SU-DHL-6 (cell line): ENCODE data around the gene KCTD3.

Experiments
- H2AFZ ChIP-seq: fragments of 200-600 bp; sonication (generic); 2 replicates; pipeline ENCODE4 v1.6.1; 2014; ENCODE audit warnings: low read depth, mild to moderate bottlenecking, moderate library complexity, mixed read lengths, antibody characterized with exemption, low read length; ENCODE audit not compliant: severe bottlenecking
- H3F3A ChIP-seq: fragments of 200-600 bp; shearing (Covaris generic); 2 replicates; pipeline ENCODE4 v1.6.0; 2016; ENCODE audit warnings: antibody characterized with exemption, mild to moderate bottlenecking; ENCODE audit not compliant: insufficient read depth
- H3K27ac ChIP-seq: fragments of 200-600 bp; sonication (generic); 2 replicates; pipeline ENCODE4 v1.5.1; 2016; ENCODE audit warnings: low read depth, mild to moderate bottlenecking, low read length, moderate library complexity, mixed read lengths
- H3K27me3 ChIP-seq: fragments of 200-600 bp; sonication (generic), shearing (Covaris generic); 2 replicates; pipeline ENCODE4 v1.6.0; 2014; ENCODE audit warnings: mild to moderate bottlenecking, low read length
- H3K36me3 ChIP-seq: fragments of 200-600 bp; sonication (generic); 2 replicates; pipeline ENCODE4 v1.6.1; 2014; ENCODE audit warnings: mild to moderate bottlenecking, low read length, mixed read lengths
- H3K4me2 ChIP-seq: fragments of 300-600, 200-600 bp; shearing (Covaris generic), sonication (generic); 2 replicates; pipeline ENCODE4 v1.6.0; 2014; ENCODE audit warnings: low read length, low read depth, mild to moderate bottlenecking; ENCODE audit not compliant: poor library complexity, severe bottlenecking
- H3K4me3 ChIP-seq: fragments of 200-600 bp; sonication (generic); 2 replicates; pipeline ENCODE4 v1.5.1; 2014; ENCODE audit warnings: antibody characterized with exemption, low read length, mild to moderate bottlenecking, mixed read lengths; ENCODE audit not compliant: insufficient read depth, poor library complexity, severe bottlenecking
- H3K79me2 ChIP-seq: fragments of 200-600 bp; sonication (generic); 2 replicates; pipeline ENCODE4 v1.6.1; 2014; ENCODE audit warnings: mild to moderate bottlenecking, low read length, moderate library complexity; ENCODE audit not compliant: insufficient read depth
- H3K9ac ChIP-seq: fragments of 200-600 bp; sonication (generic); 2 replicates; pipeline ENCODE4 v1.7.0; 2014; ENCODE audit warnings: mild to moderate bottlenecking, low read length
- H3K9me2 ChIP-seq: fragments of 200-600 bp; sonication (generic); replicated peaks from 2 replicates; pipeline ENCODE4 v1.6.1; 2014; ENCODE audit warnings: low read length; ENCODE audit not compliant: insufficient read depth
- H3K9me3 ChIP-seq: fragments of 200-600 bp; sonication (generic); 2 replicates; pipeline ENCODE4 v1.6.1; 2014; ENCODE audit warnings: low read length, mixed read lengths; ENCODE audit not compliant: insufficient read depth
- H4K20me1 ChIP-seq: fragments of 200-600 bp; sonication (generic); 2 replicates; pipeline ENCODE4 v1.6.1; 2014; ENCODE audit warnings: low read depth, mild to moderate bottlenecking, antibody characterized with exemption, low read length, moderate library complexity, mixed read lengths
- CTCF ChIP-seq: fragments of 200-600 bp; sonication (generic); IDR thresholded peaks from one replicate; pipeline ENCODE4 v1.5.1; 2017; ENCODE audit warnings: antibody characterized with exemption, mild to moderate bottlenecking, low read length, moderate library complexity; ENCODE audit not compliant: insufficient read depth, poor library complexity, severe bottlenecking
- EZH2phosphoT487 ChIP-seq: fragments of 200-600 bp; sonication (generic), shearing (Covaris generic); conservative IDR thresholded peaks from 2 replicates; pipeline ENCODE4 v1.6.1; 2018; ENCODE audit warnings: mild to moderate bottlenecking, antibody characterized with exemption, low read length, moderate library complexity, mixed read lengths

The KCTD3 gene

DNA sequence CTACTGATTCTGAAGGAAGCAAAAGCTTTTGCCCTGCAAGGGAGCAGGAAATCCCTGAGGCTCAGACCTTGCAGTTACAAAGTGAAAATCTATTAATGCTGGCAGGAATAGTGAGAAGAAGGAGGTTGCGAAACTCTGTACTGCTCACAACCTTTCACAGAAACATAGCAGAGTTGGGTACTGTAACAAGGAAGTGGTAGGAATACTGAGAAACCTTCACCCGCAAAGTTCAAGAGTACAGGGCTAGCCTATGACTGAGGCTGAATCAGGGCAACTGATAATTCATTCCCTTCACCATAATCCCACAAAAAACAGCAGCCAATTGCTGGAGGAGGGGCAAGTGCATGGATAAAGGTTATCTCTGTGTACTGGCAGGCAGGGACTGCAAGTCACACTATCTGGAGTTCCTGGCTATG, 23.9 kb upstream of the KCTD3 start:
- TF ChIP-seq CTCF (no peak), EZH2phosphoT487 (no peak)
- Histone ChIP-seq H3K9ac (no peak overlapping the region), H3K9me2 (no peaks in the 10 kb centered on the region), H3K36me3 (no peaks in the 10 kb centered on the region), H3K27me3 (no peaks in the 10 kb centered on the region), H3K79me2 (no peaks in the 10 kb centered on the region), H3K9me3 (no peaks in the 10 kb centered on the region), H3F3A (no peaks in the 10 kb centered on the region), H4K20me1 (no peaks in the 10 kb centered on the region), H3K4me3 (no peak overlapping the region), H3K4me2 (no peak overlapping the region), H3K27ac (no peak overlapping the region), H2AFZ (no peak overlapping the region)

- H3K4me3 ChIP-seq, result no peak overlapping the region
- H3K79me2 ChIP-seq, result no peaks in the 10 kb centered on the region
- no peaks in the 10 kb centered on the region for H3K9me3 ChIP-seq
- no peaks in the 10 kb centered on the region for H4K20me1 ChIP-seq
- no peak overlapping the region for H3K4me2 ChIP-seq
- no peaks in the 10 kb centered on the region for H3K27me3 ChIP-seq
- H3K9ac ChIP-seq, result no peak overlapping the region
- TF ChIP-seq CTCF (no peak), EZH2phosphoT487 (no peak)
- no peak overlapping the region for H3K27ac ChIP-seq
- no peaks in the 10 kb centered on the region for H3K9me2 ChIP-seq
- no peaks in the 10 kb centered on the region for H3K36me3 ChIP-seq
- no peak overlapping the region for H2AFZ ChIP-seq
- no peaks in the 10 kb centered on the region for H3F3A ChIP-seq
Observed at GRCh38 chr1:215543806-215544205, 23.3 kb upstream of the KCTD3 start.

DNA sequence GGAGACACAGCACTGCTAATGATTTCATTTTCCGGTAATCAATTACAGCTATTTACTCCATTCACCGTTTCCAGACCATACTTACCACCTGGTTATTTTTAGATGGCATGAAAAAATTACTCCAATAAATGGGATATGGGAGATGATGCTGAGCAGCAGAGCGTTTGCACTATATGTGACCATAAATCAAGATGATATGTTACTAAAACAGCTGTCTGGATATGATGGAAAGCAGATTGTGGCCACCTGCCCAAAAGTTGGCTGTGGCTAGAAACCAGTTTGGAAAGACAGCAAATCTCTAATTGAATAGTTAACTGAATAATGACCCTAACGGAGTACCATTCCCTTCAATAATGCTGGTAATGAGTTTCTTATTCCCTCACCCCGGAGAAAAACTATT, 22.5 kb upstream of the KCTD3 start:
- Histone ChIP-seq H3K27ac (no peak overlapping the region), H3K9ac (no peak overlapping the region), H3K27me3 (no peaks in the 10 kb centered on the region), H3K4me2 (no peak overlapping the region), H3F3A (no peaks in the 10 kb centered on the region), H3K4me3 (no peak overlapping the region), H4K20me1 (no peaks in the 10 kb centered on the region), H3K9me3 (no peaks in the 10 kb centered on the region), H3K9me2 (no peaks in the 10 kb centered on the region), H3K36me3 (no peaks in the 10 kb centered on the region), H2AFZ (no peak overlapping the region), H3K79me2 (no peaks in the 10 kb centered on the region)
- TF ChIP-seq CTCF (no peak), EZH2phosphoT487 (no peak)

DNA sequence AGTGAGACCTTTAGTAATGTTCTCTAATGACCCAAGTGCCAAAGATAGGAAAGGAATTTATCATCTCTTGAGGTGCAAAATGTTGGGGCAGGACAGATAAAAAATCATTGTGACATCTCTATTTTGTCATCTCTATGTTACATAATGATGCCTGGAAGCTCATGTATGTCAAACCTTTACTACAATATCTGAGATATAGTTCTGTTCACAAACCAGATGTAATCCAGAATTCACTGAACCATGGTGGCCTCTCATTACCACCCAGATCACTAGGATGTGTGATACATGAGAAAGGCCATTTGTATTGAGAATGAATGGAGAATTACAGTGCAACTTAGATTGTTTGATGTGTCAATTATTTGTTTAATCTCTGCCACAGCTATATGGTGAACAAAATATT, 22.0 kb upstream of the KCTD3 start:
- no peak for TF ChIP-seq CTCF
- TF ChIP-seq EZH2phosphoT487, result no peak
- Histone ChIP-seq H3K27me3 (no peaks in the 10 kb centered on the region), H3K4me3 (no peak overlapping the region), H3K27ac (no peak overlapping the region), H3K9me3 (no peaks in the 10 kb centered on the region), H4K20me1 (no peaks in the 10 kb centered on the region), H3K4me2 (no peak overlapping the region), H2AFZ (no peak overlapping the region), H3K9ac (no peak overlapping the region), H3K9me2 (no peaks in the 10 kb centered on the region), H3K36me3 (no peaks in the 10 kb centered on the region), H3K79me2 (no peaks in the 10 kb centered on the region), H3F3A (no peaks in the 10 kb centered on the region)
